IMR-90 (cell line): Measurements from ENCODE around the gene ETV3L. TPM values are rescaled to one million over a fixed set of nuclear protein-coding genes. Genes with fewer than 3 reads are reported as not detected.

Source experiments
- ATAC-seq: fragments of 200-7000 bp; cut with Tn5 transposase; 2 replicates; pipeline ENCODE4 v1.9.1; 2020; ENCODE audit warnings: low read depth, mild to moderate bottlenecking, moderate library complexity
- BruUV-seq: library from RNA; stranded (reverse); fragments of 400-500 nt; replicated peaks from 2 replicates; lab custom pipeline; 2021; lab: Mats Ljungman, UMichigan
- CTCF ChIA-PET: fragments of 300-600 bp; formaldehyde crosslinking; extraction: SDS; loops from one replicate; lab custom pipeline; 2021; ENCODE audit warnings: antibody characterized with exemption; lab: Yijun Ruan, JAX
- POLR2A ChIA-PET: fragments of 300-600 bp; sonication (Branson Sonifier 250); formaldehyde crosslinking; loops from one replicate; lab custom pipeline; 2022; ENCODE audit warnings: antibody characterized with exemption; ENCODE audit not compliant: unreplicated experiment; lab: Charles Lee
- DNase-seq: peaks from one replicate; pipeline ENCODE4 v3.0.0; 2013
- H2AFZ ChIP-seq: replicated peaks from 2 replicates; pipeline ENCODE3; 2013; ENCODE audit warnings: low read length, mild to moderate bottlenecking; ENCODE audit not compliant: poor library complexity
- H2AK5ac ChIP-seq: 2 replicates; pipeline ENCODE4 v1.6.1; 2013; ENCODE audit warnings: low read depth, low read length, inconsistent platforms
- H2AK9ac ChIP-seq: replicated peaks from 2 replicates; pipeline ENCODE3; 2013; ENCODE audit warnings: mild to moderate bottlenecking, low read depth, low read length, moderate library complexity; ENCODE audit not compliant: poor library complexity
- H2BK120ac ChIP-seq: 2 replicates; pipeline ENCODE4 v1.6.1; 2013; ENCODE audit warnings: low read depth, low read length, inconsistent platforms
- H2BK15ac ChIP-seq: 3 replicates; pipeline ENCODE4 v1.6.1; 2013; ENCODE audit warnings: low read depth, low read length, inconsistent platforms
- H2BK20ac ChIP-seq: 2 replicates; pipeline ENCODE4 v1.6.1; 2013; ENCODE audit warnings: low read depth, mild to moderate bottlenecking, inconsistent platforms, low read length, moderate library complexity
- H2BK5ac ChIP-seq: 2 replicates; pipeline ENCODE4 v1.6.1; 2013; ENCODE audit warnings: mild to moderate bottlenecking, low read depth, low read length, inconsistent platforms; ENCODE audit not compliant: poor library complexity, severe bottlenecking
- H3K14ac ChIP-seq: replicated peaks from 2 replicates; pipeline ENCODE4 v1.6.1; 2013; ENCODE audit warnings: low read depth, low read length, inconsistent platforms
- H3K18ac ChIP-seq: 2 replicates; pipeline ENCODE4 v1.6.1; 2013; ENCODE audit warnings: low read depth, low read length, control low read depth
- H3K23ac ChIP-seq: 2 replicates; pipeline ENCODE4 v1.6.1; 2013; ENCODE audit warnings: low read depth, low read length, inconsistent platforms
- H3K27ac ChIP-seq: 2 replicates; pipeline ENCODE4 v1.5.1; 2013; ENCODE audit warnings: mild to moderate bottlenecking, control low read depth, low read length; ENCODE audit not compliant: insufficient read depth
- H3K27me3 ChIP-seq: 2 replicates; pipeline ENCODE4 v1.6.1; 2013; ENCODE audit warnings: low read length; ENCODE audit not compliant: control insufficient read depth, insufficient read depth
- H3K36me3 ChIP-seq: 2 replicates; pipeline ENCODE4 v1.6.1; 2013; ENCODE audit warnings: low read length, mixed read lengths; ENCODE audit not compliant: control insufficient read depth, insufficient read depth
- H3K4ac ChIP-seq: 2 replicates; pipeline ENCODE4 v1.6.1; 2013; ENCODE audit warnings: low read depth, low read length, inconsistent platforms
- H3K4me1 ChIP-seq: 2 replicates; pipeline ENCODE4 v1.6.1; 2013; ENCODE audit warnings: low read length, mixed read lengths; ENCODE audit not compliant: control insufficient read depth, insufficient read depth
- H3K4me2 ChIP-seq: 2 replicates; pipeline ENCODE4 v1.6.1; 2013; ENCODE audit warnings: low read depth, mild to moderate bottlenecking, control low read depth, low read length, moderate library complexity
- H3K4me3 ChIP-seq: 2 replicates; pipeline ENCODE4 v1.5.1; 2013; ENCODE audit warnings: low read depth, mild to moderate bottlenecking, control low read depth, low read length, moderate library complexity; ENCODE audit not compliant: insufficient read depth
- H3K56ac ChIP-seq: 2 replicates; pipeline ENCODE4 v1.6.1; 2013; ENCODE audit warnings: low read length, inconsistent platforms; ENCODE audit not compliant: insufficient read depth; ENCODE audit errors: extremely low read depth
- H3K79me1 ChIP-seq, 2 experiments: 2 replicates each; pipeline ENCODE4 v1.6.1; 2013; ENCODE audit warnings: low read length in 2 of 2, inconsistent platforms in 1 of 2, low read depth in 1 of 2
- H3K9ac ChIP-seq: 2 replicates; pipeline ENCODE4 v1.6.1; 2013; ENCODE audit warnings: low read depth, low read length, control low read depth
- H3K9me1 ChIP-seq: 2 replicates; pipeline ENCODE4 v1.6.1; 2013; ENCODE audit warnings: low read length, inconsistent platforms; ENCODE audit not compliant: insufficient read depth
- H3K9me3 ChIP-seq: 2 replicates; pipeline ENCODE4 v1.6.1; 2013; ENCODE audit warnings: low read length; ENCODE audit not compliant: control insufficient read depth, insufficient read depth
- H4K20me1 ChIP-seq: 2 replicates; pipeline ENCODE4 v1.6.1; 2013; ENCODE audit warnings: low read length, inconsistent platforms; ENCODE audit not compliant: insufficient read depth
- H4K5ac ChIP-seq: 2 replicates; pipeline ENCODE4 v1.6.1; 2013; ENCODE audit warnings: mild to moderate bottlenecking, low read depth, low read length, control low read depth
- H4K8ac ChIP-seq, 2 experiments: 2 replicates each; pipeline ENCODE4 v1.6.1; 2013; ENCODE audit warnings: low read depth in 2 of 2, low read length in 2 of 2, control low read depth in 1 of 2, inconsistent platforms in 1 of 2
- H4K91ac ChIP-seq: 2 replicates; pipeline ENCODE4 v1.6.1; 2013; ENCODE audit warnings: low read depth, low read length, inconsistent platforms; ENCODE audit not compliant: insufficient read depth
- FOS ChIP-seq: fragments of 150-350 bp; IDR thresholded peaks from 2 replicates; pipeline ENCODE4 v1.6.1; 2016; ENCODE audit warnings: low read depth, low read length
- POLR2A ChIP-seq: IDR thresholded peaks from 2 replicates; pipeline ENCODE4 v1.6.1; 2012; ENCODE audit warnings: mild to moderate bottlenecking, low read depth, low read length
- RCOR1 ChIP-seq: IDR thresholded peaks from 2 replicates; pipeline ENCODE4 v1.6.1; 2012; ENCODE audit warnings: mild to moderate bottlenecking, low read length, improper control_type of control experiment; ENCODE audit not compliant: insufficient replicate concordance
- RFX5 ChIP-seq: IDR thresholded peaks from 2 replicates; pipeline ENCODE4 v1.8.0; 2012; ENCODE audit warnings: low read depth, mild to moderate bottlenecking, low read length, moderate library complexity
- USF2 ChIP-seq: fragments of 150-350 bp; IDR thresholded peaks from 2 replicates; pipeline ENCODE4 v1.6.1; 2017; ENCODE audit warnings: mild to moderate bottlenecking, antibody characterized with exemption, low read length, low read depth
- WGBS, 2 experiments: methylation state at CpG; one replicate each; pipeline versions ENCODE4 v1.1.5 to v1.1.7; 2013; ENCODE audit warnings: missing lambda C conversion rate in 2 of 2; ENCODE audit not compliant: insufficient read length in 1 of 2; ENCODE audit errors: extremely low coverage in 2 of 2; 5-methylcytosine and 5-hydroxymethylcytosine counted together
- dilution Hi-C: fragments of 300-500 bp; cut with HindIII; formaldehyde crosslinking; loops from one replicate; pipeline ENCODE4 v1.14.3; 2018; ENCODE audit warnings: low sequenced_read_pairs; ENCODE audit not compliant: unreplicated experiment
- in situ Hi-C: fragments of 300-500 bp; cut with MboI; formaldehyde crosslinking; loops from 3 replicates; pipeline ENCODE4 v1.14.3; 2019; ENCODE audit warnings: low sequenced_read_pairs, inconsistent platforms, mixed read lengths
- intact Hi-C: fragments of 100-400 bp; cut with micrococcal nuclease; formaldehyde crosslinking; loops from 2 replicates; pipeline ENCODE4 v1.10.0; 2022
- polyA plus RNA-seq, 3 experiments: library from polyadenylated mRNA; depleted of rRNA; stranded (reverse); fragments of >200 nt; gene quantifications; 2 replicates each; pipeline ENCODE4 v1.2.3, GENCODE V29; 2012; ENCODE audit warnings: low replicate concordance in 1 of 3
- total RNA-seq: library from RNA; depleted of rRNA; stranded (reverse); fragments of >200 nt; gene quantifications from 2 replicates; pipeline ENCODE4 v1.2.3, GENCODE V29; 2012

ETV3L gene
- total and polyA plus RNA-seq, 2 of the 4 experiments (the other 2 are of a cell fraction): not detected

- TF ChIP-seq RFX5 (no peak), RCOR1 (no peak), USF2 (no peak), POLR2A (no peak), FOS (no peak)
- dilution Hi-C loops: no loop called here
- Histone ChIP-seq H3K27me3 (0 out of 2 replicates have a peak, but pooled peaks cover 3% of the 10 kb centered on the region), H3K4me1 (no peaks in the 10 kb centered on the region), H3K4me2 (no peak overlapping the region), H3K9me1 (0 out of 2 replicates have a peak, but pooled peaks cover 3% of the 10 kb centered on the region), H3K23ac (no peak overlapping the region), H2BK15ac (no peak overlapping the region), H2BK120ac (no peak overlapping the region), H3K79me1 (no peaks in the 10 kb centered on the region), H4K5ac (no peak overlapping the region), H3K4me3 (no peak overlapping the region), H3K9me3 (no peaks in the 10 kb centered on the region), H3K56ac (no peak overlapping the region), H3K9ac (no peak overlapping the region), H4K91ac (no peak overlapping the region), H3K4ac (no peak overlapping the region), H2AFZ (no peak overlapping the region), H3K27ac (no peak overlapping the region), H3K14ac (no peak overlapping the region), H2BK20ac (no peak overlapping the region), H2AK9ac (no peak overlapping the region), H2AK5ac (no peak overlapping the region), H3K18ac (no peak overlapping the region), H4K8ac (no peak overlapping the region), H2BK5ac (no peak overlapping the region), H4K20me1 (no peaks in the 10 kb centered on the region), H3K36me3 (no peaks in the 10 kb centered on the region)
- POLR2A ChIA-PET: no interaction called here
- DNase-seq (no peak), ATAC-seq (no peak)
- intact Hi-C loops: loop anchor here (10.0 kb wide), 1 partner anchor 268 kb away; no protein-coding TSS in a partner anchor
- BruUV-seq: no TSS peak
- no CpG with 5 or more reads among the region's 6 CpGs for WGBS, 2 experiments
- CTCF ChIA-PET: no interaction called here
- in situ Hi-C loops: no loop called here
Measured at GRCh38 chr1:157096881-157097280, 2.7 kb downstream of the ETV3L start.
